ENCODE results near the gene DNAJC15. TPM values are rescaled to one million over a fixed set of nuclear protein-coding genes. Genes with fewer than 3 reads are reported as not detected.

DNAJC15 gene
- total RNA-seq, 3 donors from 2014 or later: 9.2 to 14.4 (median 12.9) TPM

GRCh38 chr13:43129066-43129465 is 105.7 kb downstream of the DNAJC15 start:
- TF ChIP-seq POLR2A (IDR thresholded peaks at IDR 0.05) (no peak), CTCF (IDR thresholded peaks at IDR 0.05) (no peak), POLR2AphosphoS5 (IDR thresholded peaks at IDR 0.05) (no peak)
- Histone ChIP-seq H3K36me3 (no peaks in the 10 kb centered on the region), H3K4me1 (no peaks in the 10 kb centered on the region), H3K27me3 (no peaks in the 10 kb centered on the region), H3K27ac (no peak overlapping the region), H3K4me3 (no peak overlapping the region), H3K9me3 (no peaks in the 10 kb centered on the region)
- DNase-seq (ENCODE audit: low spot score in 2 of 2): no peak
- intact Hi-C loops (cut with DNase I; ENCODE audit: low total_unique reads): no loop called here

- H3K36me3 ChIP-seq: no peaks in the 10 kb centered on the region
- H3K9me3 ChIP-seq: no peaks in the 10 kb centered on the region
- no peaks in the 10 kb centered on the region for H3K4me1 ChIP-seq
- no peaks in the 10 kb centered on the region for H3K27me3 ChIP-seq
- no peak overlapping the region for H3K4me3 ChIP-seq
- no peak for DNase-seq (ENCODE audit: low spot score in 2 of 2)
- no peak overlapping the region for H3K27ac ChIP-seq
- intact Hi-C loops (cut with DNase I; ENCODE audit: low total_unique reads): no loop called here
- TF ChIP-seq CTCF (IDR thresholded peaks at IDR 0.05) (no peak), POLR2AphosphoS5 (IDR thresholded peaks at IDR 0.05) (no peak), POLR2A (IDR thresholded peaks at IDR 0.05) (no peak)
Observed at GRCh38 chr13:43129511-43130110, 106.2 kb downstream of the DNAJC15 start.

GRCh38 chr13:43132257-43132656 is 108.9 kb downstream of the DNAJC15 start:
- TF ChIP-seq CTCF (IDR thresholded peaks at IDR 0.05) (peak in 1 of 3 donors; percentile 33), POLR2A (IDR thresholded peaks at IDR 0.05) (no peak), POLR2AphosphoS5 (IDR thresholded peaks at IDR 0.05) (no peak)
- intact Hi-C loops (cut with DNase I; ENCODE audit: low total_unique reads): no loop called here
- H3K27ac ChIP-seq: no peak overlapping the region
- DNase-seq (ENCODE audit: low spot score in 2 of 2): no peak
- no peaks in the 10 kb centered on the region for H3K36me3 ChIP-seq
- no peaks in the 10 kb centered on the region for H3K4me1 ChIP-seq
- no peaks in the 10 kb centered on the region for H3K9me3 ChIP-seq
- no peaks in the 10 kb centered on the region for H3K27me3 ChIP-seq
- H3K4me3 ChIP-seq: no peak overlapping the region

DNA sequence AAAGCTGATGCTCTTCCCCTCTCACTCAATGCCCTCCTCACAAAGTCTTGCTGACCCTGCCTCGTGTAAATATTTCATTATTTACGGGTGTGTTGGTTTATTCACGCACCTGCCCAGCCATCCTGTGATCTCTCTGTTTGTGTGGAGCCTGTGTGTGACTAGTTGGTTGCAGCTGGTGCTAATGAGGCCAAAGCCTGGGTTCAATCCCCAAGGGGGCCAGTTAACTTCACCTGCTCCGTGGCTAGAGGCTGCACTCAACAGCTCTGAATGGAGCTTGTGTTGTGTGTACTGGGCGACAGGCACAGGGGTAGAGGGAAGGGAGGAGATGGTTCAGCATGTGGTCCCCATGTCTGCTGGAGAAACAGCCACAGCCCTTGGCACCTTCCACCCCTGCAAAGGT is 109.5 kb downstream of the DNAJC15 start:
- no peaks in the 10 kb centered on the region for H3K9me3 ChIP-seq
- H3K36me3 ChIP-seq: no peaks in the 10 kb centered on the region
- TF ChIP-seq POLR2A (IDR thresholded peaks at IDR 0.05) (no peak), CTCF (IDR thresholded peaks at IDR 0.05) (no peak), POLR2AphosphoS5 (IDR thresholded peaks at IDR 0.05) (no peak)
- no peaks in the 10 kb centered on the region for H3K27me3 ChIP-seq
- intact Hi-C loops (cut with DNase I; ENCODE audit: low total_unique reads): no loop called here
- no peak overlapping the region for H3K27ac ChIP-seq
- no peaks in the 10 kb centered on the region for H3K4me1 ChIP-seq
- no peak overlapping the region for H3K4me3 ChIP-seq
- DNase-seq (ENCODE audit: low spot score in 2 of 2): no peak

- DNase-seq (ENCODE audit: low spot score in 2 of 2): no peak
- no peaks in the 10 kb centered on the region for H3K27me3 ChIP-seq
- H3K9me3 ChIP-seq: no peaks in the 10 kb centered on the region
- intact Hi-C loops (cut with DNase I; ENCODE audit: low total_unique reads): no loop called here
- H3K27ac ChIP-seq: no peak overlapping the region
- no peaks in the 10 kb centered on the region for H3K4me1 ChIP-seq
- no peaks in the 10 kb centered on the region for H3K36me3 ChIP-seq
- no peak for TF ChIP-seq POLR2AphosphoS5 (IDR thresholded peaks at IDR 0.05)
- TF ChIP-seq CTCF (IDR thresholded peaks at IDR 0.05): no peak
- no peak for TF ChIP-seq POLR2A (IDR thresholded peaks at IDR 0.05)
- no peak overlapping the region for H3K4me3 ChIP-seq
Observed at GRCh38 chr13:43133792-43134191, 110.4 kb downstream of the DNAJC15 start.
